ENCODE data around the gene SLC17A6. TPM values are rescaled to one million over a fixed set of nuclear protein-coding genes. Genes with fewer than 3 reads are reported as not detected.

The SLC17A6 gene
- not detected for polyA plus RNA-seq (ENCODE audit: insufficient read length)
- long read RNA-seq, donor 1: 0 reads
- long read RNA-seq, donor 2: 0 reads
- long read RNA-seq, donor 3: 0 reads
- long read RNA-seq, donor 4: 0 reads
- long read RNA-seq, donor 5: 0 reads
- long read RNA-seq, donor 6: 0 reads
- long read RNA-seq, donor 7: 0 reads
- long read RNA-seq, donor 8: 0 reads

DNA sequence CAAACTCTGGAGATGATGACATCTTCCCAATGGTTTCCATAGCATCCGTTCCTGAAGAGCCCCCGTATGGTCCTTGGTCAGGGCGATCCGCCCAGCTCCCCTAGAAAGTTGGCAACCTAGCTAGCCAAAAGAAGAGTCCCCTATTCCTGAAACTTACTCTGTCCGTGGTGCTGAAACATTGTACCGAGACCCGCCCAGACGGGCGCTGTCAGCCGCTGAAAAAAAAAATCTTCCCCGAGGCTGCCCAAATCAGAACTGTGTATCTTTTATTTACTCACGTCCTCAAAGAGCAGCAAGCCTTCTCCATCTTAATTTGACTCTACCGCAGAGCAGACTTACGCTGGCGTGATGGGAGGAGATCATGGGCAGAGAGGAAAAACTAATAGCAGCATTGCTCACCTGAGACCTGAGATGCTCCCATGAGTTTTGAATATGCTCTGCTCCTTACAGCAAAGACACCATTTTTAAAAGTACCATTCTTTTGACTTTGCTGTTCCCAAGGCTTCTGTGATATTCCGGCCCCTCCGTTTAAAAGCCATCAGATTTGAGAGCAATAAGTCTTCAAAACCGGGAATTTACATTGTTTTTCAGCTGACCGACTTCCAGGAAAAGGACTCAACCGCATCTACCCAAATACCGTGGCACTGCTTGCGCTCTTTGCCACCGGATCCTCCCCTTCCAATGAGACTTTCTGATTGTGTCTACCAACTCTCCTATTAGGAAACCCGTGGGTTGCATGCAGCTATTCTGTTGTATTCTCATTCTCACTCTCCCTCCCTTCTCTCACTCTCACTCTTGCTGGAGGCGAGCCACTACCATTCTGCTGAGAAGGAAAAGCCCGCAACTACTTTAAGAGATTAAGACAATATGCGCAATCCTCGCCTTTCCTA is at the start of gene SLC17A6:
TSS of gene SLC17A6 (plus strand) at position 786 of the 890 bp plus-strand sequence. CDS start 153 bp downstream, outside the sequence.
- DNase-seq: peak; percentile 68

DNA sequence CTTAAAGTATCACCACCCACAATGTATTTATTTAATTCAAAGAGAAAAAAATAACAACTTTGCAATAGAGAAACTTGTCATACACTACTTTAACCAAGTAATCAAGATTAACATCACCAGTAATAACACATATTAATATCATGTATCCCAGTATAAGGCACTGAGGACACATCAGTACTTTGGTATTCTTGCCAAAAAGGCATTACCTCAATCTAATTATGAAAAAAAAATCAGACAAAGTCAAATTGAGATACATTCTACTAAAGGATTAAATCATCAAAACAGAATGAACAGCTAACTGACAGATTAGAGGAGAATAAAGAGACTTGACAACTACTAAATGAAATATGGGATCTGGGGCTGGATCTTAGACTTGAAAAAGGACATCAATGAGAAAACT is 35.8 kb upstream of the SLC17A6 start:
- no peak for DNase-seq

DNA sequence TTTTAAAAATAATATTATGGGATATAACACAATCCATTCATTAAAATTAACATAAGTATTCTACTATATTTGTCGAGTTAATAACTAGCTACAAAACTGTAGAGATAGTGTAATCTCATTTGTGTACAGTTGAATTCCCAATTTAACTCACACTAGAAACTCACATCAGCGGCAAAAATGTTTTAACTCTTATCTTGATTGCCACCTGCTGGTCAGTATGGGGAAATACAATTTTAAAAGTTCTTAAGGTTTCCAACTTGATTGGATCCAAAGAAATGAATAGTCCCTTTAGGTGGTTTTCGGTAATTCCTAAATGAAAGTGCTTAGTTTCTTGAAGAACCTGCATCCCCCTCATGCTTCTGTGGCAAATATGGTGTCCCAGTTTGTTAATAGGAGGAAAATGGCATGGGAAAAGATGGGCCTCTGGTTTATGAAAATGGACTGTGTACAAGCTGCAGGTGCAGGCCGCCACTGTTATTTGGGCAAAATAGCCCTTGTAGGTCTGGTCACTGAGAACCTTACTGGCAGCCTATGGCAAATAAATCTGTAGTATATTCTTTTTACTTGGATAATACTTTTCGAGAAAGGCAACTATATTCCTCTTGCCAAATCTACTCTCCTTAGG is 33.7 kb upstream of the SLC17A6 start:
- DNase-seq: peak; percentile 28

DNA sequence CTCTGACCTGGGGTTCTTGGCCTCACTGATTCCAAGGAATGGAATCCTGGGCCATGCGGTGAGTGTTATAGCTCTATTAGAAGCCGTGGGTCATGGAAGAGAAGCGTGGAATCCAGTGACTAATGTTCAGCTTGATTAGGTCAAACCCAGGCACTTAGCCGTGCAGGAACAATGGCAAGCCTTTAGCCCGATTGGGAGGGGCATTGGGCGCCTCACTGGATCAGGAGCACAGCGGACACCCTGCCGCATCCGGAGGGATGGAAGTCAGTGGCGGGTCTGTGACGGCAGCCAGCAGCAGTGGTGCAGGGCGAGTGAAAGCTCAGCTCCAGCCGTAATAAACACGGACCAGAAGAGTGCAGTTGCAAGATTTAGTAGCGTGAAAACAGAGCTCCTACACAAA is 20.5 kb upstream of the SLC17A6 start:
- no peak for DNase-seq

DNA sequence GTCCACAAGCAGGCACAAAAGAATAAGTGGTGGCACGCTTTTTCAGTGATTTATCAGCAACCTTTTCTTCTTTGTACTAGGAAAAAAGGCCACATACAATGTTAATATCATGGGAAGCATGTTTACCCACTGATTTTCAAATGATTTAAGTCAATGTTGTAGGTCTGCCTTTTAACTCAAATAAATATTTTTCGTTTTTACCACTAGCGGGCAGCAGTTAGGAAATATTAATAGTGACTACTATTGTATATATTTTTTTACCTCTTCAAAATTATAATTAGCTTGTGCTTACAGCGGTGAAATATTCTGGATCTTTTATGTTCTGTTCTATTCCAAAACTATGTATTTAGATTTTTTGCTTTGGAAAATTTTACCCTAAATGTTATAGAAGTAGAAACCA is 6.4 kb upstream of the SLC17A6 start:
- DNase-seq: no peak

DNA sequence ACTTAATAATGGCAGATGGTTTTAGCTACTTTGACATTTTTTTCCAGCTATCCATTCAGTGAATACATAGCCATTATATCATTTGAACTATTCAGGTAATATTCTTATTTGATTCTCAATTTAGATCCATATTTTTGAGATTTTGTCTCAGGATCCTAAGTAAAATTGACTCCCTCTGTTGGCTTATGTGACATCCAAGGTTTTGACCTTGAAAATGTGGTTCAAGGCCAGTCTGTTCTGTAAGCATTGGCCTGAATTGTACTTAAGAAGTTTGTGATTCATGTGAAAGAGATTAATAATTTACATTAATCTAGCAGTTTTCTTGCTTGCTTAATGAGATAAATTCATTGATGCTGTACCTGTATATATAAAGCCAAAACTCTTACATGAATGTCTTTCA is 1.6 kb upstream of the SLC17A6 start:
- no peak for DNase-seq

DNA sequence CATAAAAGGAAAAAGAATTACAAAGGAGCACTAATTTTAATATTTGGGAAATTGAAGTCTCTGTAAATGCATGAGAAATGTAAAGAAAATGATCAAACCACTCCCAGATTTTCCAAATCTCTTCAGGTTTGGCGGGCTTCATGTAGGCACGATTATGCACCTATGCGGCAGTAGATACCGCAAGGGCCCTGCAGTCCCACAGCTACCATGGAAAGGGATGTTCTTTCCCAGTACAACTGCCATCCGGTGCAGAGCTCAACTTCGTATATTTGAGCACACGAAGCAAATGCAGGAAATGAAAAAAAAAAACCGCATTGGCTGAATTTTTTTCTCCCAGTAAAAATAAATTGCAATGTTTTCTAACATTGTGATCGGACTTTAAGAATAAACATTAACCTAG is 1.4 kb downstream of the SLC17A6 start:
- DNase-seq: no peak

DNA sequence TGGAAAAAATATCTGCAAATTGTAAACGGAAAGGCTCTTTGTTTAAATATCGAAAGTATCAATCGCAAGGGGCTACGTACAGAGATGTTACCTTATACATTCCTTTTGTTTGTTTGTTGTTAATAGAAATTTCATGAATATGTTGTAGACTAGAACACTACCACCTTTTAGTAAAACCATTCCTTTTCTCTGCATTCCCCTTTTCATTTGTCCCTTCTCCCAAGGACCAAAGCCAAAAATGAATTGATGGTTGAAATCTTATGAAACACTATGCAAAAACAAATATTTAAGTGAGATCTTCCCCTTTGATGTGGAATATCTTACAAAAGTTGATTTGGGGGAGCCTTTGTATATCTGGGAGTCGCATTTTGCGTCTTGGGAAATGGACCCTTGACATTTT is 2.1 kb downstream of the SLC17A6 start:
- DNase-seq: no peak

DNA sequence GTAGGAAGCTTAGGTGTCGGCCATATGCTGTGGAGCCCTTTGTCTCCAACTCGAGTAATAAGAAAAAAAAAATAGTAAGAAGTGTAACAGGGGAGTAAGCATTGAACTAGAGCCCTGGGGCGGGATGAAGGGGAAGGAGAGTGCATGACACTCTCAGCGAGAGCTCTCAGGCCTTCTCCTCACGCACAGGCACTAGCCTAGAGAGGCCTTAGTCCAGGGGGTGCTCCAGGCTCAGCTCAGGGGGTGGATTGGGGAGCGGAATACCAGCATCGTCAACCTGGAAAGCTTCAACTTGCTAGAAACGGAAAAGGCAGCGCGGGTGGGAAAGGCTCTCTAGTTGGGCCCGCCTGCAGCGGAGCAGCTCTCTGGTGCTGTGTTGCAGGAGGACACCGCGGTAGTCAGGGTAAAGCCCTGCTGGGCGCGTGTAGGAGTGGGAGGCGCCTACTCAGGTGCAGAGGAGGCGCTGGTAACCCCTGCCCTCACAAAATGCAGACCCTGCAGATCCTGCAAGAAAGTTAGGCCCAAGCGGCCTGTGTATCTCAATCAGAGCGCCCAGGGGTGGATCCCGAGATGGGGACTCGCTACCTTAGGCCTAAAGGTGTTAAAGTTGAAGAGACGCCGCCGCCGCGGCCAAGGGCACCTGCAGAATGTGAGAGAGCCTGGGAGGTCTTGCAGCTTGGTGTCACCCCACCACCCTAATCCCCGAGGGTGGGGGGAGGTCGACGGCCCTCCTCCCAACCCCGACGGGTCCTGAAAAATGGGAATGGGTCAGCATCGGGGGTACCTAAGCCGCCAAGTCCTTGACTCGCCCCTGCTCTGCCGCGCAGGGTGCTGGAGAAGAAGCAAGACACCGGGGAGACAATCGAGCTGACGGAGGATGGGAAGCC is 2.8 kb downstream of the SLC17A6 start:
- DNase-seq: no peak

DNA sequence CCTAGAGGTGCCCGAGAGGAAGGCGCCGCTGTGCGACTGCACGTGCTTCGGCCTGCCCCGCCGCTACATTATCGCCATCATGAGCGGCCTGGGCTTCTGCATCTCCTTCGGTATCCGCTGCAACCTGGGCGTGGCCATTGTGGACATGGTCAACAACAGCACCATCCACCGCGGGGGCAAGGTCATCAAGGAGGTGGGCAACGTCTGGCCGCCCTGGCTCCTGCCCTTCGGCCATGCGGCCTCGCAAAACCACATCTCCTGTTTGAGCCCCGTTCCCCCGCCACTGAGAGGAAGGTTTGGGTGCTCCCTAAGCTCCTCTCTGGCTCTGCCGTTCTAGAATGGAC is 3.4 kb downstream of the SLC17A6 start:
- no peak for DNase-seq

DNA sequence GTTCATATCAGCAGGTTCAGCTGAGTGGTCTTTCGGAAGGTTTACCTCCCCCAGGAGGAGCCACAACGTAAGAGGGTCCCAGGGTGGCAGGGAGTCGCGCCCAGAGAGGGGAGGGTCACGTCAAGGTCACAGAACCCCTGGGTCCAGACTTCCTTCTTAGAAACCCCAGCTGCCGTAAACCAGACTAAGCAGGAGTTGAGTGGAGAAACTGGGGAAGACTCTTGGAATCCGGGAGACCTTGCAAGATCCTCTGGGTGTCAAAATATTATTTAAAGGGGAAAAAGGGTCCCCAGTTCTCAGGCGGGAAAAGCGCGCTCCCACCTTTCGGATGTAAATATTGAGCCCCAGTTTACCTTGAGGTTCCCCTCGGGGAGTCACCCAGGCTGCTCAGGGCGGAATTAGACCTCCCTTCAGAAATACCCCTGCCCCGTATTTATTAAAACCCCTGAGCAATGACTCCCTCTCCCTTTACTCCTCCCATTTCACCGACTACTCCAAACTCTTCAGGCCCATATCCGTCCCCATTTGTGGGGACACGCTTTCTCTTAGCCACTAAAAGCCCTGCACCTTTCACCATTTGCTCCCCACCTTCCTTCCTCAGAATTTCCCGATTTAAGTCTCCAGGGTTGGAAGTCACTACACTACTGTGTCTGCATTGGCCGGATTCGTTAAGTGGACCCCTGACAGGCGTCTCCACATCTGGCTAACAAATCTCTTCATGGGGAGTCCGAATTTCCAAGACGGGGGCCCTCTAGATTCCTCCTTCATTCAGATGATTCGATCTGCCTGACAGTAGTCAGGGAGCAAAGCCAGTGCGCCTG is 4.2 kb downstream of the SLC17A6 start:
- DNase-seq: no peak

DNA sequence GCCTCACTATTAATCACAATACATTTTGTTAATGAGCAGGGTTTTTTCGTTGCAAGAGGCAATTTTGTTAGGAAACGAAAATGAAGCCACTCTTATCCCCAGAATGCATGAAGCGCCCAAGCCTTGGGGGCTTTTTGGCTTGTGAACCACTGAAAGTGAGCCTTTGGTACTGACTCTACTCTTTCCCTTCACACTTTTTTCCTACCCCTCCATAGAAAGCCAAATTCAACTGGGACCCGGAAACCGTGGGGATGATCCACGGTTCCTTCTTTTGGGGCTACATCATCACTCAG is 4.8 kb downstream of the SLC17A6 start:
- no peak for DNase-seq

DNA sequence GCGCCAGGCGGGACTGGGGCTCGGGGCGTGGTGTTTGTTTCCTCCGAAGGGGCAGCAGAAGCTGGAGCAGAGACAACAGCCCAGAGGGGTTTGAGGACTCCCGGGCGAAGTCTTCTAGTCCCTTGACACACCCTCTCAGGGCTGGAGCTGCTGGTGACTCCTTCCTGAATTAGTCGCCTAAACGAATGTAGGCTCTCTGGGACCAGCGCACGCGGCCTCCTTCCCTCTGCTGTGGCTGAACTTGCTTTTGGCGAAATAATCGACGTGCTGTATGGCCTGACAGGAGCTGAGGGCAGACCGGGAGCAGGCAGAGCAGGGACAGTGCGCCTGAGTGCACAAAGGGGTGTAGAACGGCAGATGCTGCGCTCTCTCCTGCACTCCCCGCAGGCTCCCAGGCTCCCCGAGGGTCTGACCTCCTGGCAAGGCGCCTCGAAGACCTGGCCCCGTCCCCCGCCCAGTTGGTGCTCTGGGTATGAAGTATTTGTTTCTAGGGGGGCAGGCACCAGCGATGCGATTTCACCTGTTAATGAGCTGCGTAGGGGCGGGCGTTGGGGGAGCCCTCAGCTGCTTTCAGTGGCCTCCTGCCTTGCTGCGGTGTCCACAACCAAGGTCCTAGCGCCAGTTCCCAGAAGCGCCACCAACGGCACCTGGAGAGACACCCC is 5.3 kb downstream of the SLC17A6 start:
- no peak for DNase-seq

DNA sequence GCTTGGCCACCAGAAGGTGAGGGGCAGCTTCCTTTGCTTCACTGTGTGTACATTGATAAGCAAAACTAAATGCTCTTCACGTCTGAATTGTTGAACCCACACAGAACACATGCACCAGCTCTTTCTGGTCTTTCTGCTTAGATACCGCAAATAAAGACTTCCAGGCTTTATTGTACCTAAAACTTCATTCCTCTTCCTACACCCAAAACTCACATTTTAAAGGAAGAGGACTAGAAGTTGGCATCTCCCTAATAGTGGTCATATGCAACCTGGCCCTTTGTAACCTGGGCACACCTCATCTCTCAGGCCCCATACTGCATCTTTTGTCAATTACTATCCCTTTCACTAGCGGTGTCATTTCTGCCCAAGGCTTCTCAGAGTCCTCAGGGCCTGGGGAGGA is 5.9 kb downstream of the SLC17A6 start:
- no peak for DNase-seq

DNA sequence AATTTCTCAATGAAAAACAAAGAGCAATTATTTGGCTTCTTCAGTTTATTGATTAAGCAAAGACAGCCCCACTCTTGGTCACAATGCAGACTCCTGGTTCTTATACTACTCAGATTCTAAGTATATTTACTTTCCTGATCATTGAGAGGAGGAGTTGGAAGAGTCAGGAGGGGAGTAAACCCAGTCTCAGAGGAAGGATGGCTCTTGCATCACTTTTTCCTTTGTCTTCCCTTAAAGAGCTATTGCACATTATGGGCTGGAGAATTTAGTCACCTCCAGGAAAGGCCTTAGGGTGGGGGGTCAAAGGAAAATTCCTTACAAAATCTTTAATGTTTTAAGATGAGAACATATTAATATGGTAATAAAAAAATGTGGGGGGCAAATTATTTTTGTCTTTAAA is 8.1 kb downstream of the SLC17A6 start:
- DNase-seq: no peak

DNA sequence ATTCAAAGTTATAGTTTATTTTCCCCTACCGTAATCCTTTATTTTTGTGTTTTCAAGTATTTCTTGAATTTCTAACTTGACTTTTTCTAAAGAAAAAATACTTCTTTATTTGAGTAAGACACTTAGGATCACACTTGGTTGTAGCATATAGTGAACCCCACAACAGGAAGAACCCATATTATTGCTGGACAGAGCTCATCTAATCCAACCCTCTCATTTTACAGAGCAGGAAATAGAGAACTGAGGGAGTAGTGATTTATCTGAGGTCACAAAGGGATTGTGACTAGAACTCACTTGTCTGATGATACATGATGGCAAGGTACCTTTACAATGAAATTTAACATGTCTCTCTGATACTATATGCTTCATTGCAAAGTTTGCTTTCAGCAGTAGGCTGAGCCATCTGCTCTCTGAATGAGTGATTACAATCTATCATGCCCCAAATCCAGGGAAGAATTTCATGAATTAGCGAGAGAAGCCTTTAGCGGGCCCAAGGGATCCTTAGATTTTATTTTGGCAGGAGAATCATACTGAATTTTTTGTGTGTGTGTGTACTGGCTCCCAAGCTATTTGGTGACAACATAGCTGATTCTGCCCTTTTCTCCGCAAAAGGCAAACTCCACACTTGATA is 9.8 kb downstream of the SLC17A6 start:
- no peak for DNase-seq

DNA sequence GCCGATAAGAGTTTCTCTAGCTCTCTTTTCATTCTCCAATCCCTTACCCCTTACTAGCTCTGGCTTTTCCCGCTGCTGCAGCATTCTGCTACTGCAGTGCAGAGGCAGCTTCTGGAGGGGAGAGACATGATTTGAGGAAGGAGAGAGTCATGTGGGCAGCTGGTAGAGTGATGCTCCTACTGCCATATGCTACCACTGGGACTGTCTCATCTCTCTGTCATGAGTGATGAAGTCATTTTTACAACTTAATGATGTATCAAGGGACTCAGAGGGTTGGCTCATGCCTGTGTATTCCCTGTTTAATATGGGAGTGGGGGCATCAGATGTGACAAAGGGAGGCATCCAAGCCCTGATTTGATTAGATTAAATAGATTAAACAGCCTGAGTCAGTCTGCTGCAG is 11.3 kb downstream of the SLC17A6 start:
- DNase-seq: no peak

DNA sequence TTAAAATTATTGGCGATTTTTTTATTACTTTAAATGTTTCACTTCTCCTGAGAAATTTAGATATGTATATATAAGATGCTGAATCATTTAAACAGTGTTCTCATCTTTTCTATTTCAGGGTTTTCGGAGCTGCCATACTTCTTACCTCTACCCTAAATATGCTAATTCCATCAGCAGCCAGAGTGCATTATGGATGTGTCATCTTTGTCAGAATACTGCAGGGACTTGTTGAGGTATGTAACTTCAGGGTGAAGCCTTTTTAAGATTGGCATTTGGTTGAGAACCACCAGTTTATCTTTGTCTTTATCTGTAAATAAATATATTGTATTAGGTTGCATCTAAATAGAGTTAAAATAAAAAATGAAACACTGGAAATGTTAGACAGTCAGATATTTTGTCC is 21.1 kb downstream of the SLC17A6 start:
- no peak for DNase-seq

DNA sequence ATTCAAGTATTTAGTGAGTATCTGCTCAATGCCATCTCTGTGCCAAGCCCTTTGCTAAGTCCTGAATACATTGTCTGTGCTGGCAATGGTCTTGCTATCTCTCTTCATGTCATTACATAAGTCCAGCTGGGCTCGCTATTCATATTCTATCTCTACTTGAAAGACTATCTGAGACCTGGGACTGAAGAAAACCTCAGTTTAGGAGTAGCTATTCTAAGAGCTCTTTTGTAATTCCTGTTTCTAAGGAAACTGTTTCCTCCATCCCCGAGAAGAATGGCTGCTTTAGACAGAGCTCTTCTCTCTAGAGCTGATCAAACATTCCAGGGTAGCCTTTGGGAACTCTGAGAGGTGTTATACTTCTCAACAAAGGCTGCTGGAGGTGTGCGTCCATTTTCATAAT is 33.0 kb downstream of the SLC17A6 start:
- no peak for DNase-seq

DNA sequence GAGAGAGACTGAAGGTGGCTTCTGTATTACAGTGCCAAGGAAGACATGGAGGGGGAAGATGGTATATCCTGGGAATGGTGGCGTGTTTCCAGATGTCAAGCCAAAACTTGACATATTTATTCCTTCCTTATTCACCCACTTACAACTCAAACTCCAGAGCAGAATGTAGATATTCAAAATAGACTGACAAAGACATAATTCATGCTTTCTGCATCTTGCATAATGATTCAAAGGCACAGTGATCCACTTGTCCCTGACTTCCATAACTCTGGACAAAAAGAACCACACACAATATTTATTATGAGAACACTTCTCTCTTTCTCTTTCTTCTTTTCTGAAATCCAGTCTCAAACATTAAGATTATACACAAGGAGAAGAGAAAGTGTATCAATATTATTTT is 48.9 kb downstream of the SLC17A6 start:
- DNase-seq: no peak

Measured in left kidney (tissue), 8 donors.